Inferior parietal cortex (tissue), 1 donor: Measurements from ENCODE around the gene SVOP.

Source experiments
- DNase-seq: peaks from one replicate; pipeline ENCODE4 v3.0.0-alpha.2; 2016; ENCODE audit errors: extremely low spot score

Gene SVOP

GRCh38 chr12:108938247-108938924 lies 82.5 kb downstream of the SVOP start:
- DNase-seq = no peak

DNA sequence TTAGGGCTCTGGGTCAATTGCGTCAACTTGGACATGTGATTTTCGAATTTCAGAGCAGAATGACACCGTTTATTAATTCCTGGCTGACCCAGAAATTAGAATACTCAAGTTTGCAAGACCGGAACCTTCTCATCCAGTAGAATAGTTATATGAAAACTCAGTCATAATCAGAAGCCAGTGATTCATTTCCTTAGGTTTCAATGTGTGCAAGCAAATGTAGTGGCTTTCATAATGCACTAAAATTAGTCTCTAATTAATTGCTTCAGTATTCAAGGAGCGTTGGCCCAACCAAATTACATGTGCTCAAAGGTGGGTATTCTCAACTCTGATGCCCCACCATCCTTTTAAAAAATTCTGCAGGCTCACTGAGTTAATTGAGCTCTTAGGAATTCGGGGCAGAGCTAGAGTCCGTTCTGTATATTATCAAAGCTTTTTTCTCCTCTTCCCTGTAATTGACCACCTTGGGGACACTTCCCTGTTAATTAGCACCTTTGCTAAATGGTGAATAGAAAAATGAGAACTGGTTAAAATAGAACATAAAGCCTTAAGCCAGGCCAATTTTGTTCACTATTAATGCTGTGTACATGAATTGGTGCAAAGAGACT lies 85.6 kb downstream of the SVOP start:
- DNase-seq = no peak

- DNase-seq = no peak
These were observed 86.9 kb downstream of the SVOP start for GRCh38 chr12:108933949-108934348.

DNA sequence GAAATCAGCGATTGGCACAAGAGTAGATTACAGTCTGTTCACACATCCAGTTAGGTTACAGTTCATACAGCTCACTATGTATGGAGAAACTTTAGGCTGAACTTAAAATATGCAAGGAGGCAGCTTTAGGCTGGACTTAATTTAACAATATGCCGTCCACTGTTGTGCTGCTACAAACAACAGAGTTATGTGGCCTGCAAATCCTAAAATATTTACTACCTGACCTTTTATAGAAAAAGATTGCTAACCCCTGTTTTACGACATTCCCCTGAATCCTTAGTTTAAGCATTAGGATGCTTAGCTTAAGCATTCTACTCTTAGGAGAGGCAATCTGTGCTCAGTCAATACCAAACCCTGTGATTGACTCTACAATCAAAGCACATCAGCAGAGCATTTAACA lies 90.1 kb downstream of the SVOP start:
- DNase-seq = no peak

DNA sequence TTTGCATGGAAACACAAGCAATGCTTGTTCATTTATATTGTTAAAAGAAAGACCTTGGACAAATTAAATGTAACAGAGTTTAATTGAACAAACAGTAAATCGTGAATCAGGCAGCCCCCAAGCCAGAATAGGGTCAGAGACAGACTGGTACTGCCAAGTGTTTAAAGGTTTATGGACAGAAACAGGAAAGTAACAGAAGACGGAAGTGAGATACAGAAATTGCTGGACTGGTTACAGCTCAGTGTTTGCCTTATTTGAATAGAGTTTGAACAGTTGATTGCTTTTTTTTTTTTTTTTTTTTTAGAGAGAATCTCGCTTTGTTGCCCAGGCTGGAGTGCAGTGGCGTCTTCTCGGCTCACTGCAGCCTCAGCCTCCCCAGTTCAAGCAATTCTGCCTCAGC lies 90.7 kb downstream of the SVOP start:
- DNase-seq = no peak

- no peak for DNase-seq
These were observed 92.2 kb downstream of the SVOP start for GRCh38 chr12:108928695-108929094.

GRCh38 chr12:108922918-108923317 lies 98.0 kb downstream of the SVOP start:
- DNase-seq = no peak

- no peak for DNase-seq
These were observed 98.9 kb downstream of the SVOP start for GRCh38 chr12:108921946-108922345.

- no peak for DNase-seq
These were observed 101.8 kb downstream of the SVOP start for GRCh38 chr12:108918960-108919642.

DNA sequence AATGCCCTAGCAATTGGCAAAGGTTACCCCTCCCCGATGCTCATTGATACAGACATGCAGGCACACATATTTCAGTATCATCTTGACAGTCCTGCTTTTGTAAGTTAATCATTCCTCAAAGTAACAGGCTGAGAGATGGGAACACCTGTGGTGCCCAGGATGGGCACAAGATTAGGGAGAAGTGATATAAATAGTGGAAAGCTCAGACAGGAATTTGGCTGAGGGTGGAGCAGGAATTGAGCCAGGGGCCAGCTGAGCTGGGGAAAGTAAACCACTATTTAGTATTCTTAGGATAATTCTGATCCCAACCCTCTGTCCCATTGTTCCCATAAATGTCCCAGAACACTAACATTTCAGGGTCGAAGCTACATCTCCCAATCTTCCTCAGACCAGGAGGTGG lies 102.7 kb downstream of the SVOP start:
- DNase-seq = no peak

GRCh38 chr12:108916336-108916735 lies 104.5 kb downstream of the SVOP start:
- DNase-seq = no peak

GRCh38 chr12:108915632-108916133 lies 105.2 kb downstream of the SVOP start:
- no peak for DNase-seq

- DNase-seq = peak; percentile 58
These were observed 106.7 kb downstream of the SVOP start for GRCh38 chr12:108914121-108914531.

DNA sequence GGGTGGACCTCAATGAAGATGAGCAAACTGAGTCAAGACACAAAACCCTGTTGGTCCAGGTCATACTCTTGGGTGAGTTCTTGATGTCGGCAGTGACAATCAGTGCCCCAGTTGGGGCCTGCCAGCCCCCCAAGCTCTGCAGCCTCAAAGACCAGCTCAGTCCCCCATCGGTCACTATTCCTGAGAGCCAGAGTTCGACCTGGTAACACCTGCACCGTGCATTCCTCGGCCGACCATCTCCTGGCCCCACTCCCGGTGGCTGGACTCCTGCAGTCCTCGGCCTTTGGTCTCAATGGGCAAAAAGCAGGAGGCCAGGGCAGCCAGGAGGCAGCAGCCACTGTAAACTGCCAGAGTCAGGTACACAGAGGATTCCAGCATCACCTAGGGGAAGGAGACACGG lies 108.5 kb downstream of the SVOP start:
- DNase-seq = no peak

DNA sequence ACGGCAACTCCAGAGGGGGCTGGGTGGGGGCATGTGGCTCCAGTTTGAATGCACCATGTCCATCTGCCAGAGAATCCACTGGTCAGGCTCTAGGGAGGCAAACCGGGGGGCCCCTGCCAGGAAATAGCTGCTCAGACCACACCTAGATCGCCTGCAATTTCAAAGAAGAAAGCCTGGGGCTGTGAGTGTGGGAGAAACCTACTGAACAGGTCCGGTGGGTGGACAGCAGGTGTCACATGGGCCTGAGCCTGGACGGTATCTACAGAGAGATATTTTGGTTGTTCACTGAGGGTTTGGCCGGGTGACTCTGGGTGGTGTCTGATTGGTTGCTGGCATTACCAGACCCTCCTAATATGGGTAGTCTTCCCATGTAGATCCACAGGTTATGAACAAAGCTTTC lies 109.0 kb downstream of the SVOP start:
- no peak for DNase-seq

- DNase-seq = no peak
These were observed 110.5 kb downstream of the SVOP start for GRCh38 chr12:108910336-108910735.

DNA sequence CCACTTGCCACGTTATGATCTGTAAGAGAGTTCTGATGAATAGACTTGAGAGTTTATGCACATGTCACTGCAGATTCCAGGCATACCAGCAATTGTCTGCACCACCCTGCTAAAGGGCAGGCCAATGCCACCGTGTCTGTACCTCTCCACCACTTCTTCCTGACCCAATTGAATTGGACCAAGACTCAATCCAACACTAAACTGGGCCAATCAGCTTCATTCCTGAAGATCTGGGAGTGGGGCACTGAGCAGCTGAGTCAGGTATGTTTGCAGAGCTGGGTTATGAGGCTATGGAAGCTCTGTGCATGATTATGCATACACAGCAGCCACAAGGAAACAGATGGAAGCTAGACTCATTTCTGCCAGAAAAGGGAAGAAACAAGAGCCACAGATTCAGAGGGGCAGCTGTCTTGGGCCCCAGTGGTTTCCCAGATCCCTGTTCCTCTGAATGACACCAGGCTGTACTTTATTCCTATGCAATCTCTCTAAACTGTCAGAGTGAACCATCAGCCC lies 113.0 kb downstream of the SVOP start:
- peak; percentile 22 for DNase-seq

DNA sequence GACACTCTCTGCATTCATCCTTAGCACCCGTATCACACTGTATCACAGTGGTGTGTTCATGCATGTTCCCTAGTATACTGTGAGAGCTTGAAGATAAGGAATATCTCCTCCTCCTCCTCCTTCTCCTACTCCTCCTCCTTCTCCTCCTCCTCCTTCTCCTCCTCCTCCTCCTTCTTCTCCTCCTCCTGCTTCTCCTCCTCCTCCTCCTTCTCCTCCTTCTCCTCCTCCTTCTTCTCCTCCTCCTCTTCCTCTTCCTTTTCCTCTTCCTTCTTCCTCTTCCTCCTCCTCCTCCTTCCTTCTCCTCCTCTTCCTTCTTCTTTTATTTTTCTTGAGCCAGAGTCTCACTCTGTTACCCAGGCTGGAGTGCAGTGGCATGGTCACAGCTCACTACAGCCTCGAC lies 113.9 kb downstream of the SVOP start:
- no peak for DNase-seq

- no peak for DNase-seq
These were observed 115.1 kb downstream of the SVOP start for GRCh38 chr12:108905725-108906124.

GRCh38 chr12:108899145-108899544 lies 121.7 kb downstream of the SVOP start:
- no peak for DNase-seq

DNA sequence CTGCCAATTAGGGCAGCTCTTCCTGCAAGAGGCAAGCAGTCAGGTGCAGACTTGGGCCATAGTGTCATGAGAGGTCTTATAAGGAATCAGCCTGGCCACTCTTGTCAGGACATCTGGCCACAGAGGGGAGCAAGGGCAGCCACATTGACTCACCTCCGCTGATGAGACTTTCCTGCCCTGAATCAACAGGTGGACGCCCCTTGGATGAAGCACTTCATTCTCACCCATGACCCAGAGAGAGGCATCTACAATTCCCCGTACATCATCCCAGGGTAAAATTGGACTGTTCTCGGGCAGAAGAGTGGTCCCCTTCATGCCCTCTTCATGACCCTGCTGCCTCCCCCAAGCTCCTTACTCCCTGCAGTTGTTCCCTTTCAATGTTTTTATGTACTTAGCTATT lies 124.1 kb downstream of the SVOP start:
- DNase-seq = no peak

GRCh38 chr12:108896336-108896735 lies 124.5 kb downstream of the SVOP start:
- DNase-seq = no peak
